GM10266 (cell line): Measurements from ENCODE around the gene CERT1.

ENCODE experiments used
- DNase-seq: peaks from one replicate; pipeline ENCODE4 v3.0.0; 2012; ENCODE audit errors: extremely low spot score
- TF ChIP-seq, protein P1 (sequence below): IDR thresholded peaks from 2 replicates; pipeline ENCODE4 v1.5.1; 2012; ENCODE audit warnings: mild to moderate bottlenecking, low read depth; ENCODE audit not compliant: control insufficient read depth, insufficient read depth; ENCODE audit errors: missing control alignments

The CERT1 gene

DNA sequence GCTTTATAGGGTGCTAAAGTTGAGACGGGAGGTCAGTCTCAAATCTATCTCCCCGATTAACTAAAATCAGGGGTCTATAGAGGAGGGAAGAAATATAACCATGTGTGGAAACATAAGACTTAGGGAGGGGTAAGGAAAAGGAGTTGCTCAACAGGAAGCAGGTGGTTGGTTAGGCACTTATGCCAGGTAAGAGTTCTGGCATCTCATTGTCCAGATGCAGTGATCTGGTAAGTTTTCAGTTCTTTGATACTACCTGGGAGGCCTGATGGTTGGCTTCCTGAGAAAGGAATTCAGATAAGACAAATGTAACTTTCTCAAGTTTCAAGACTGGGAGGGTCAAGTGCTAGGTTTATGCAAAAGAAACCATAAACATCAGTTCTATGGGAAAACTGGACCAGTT, 47.7 kb downstream of the CERT1 start:
- DNase-seq, result no peak
- TF ChIP-seq, protein P1, sequence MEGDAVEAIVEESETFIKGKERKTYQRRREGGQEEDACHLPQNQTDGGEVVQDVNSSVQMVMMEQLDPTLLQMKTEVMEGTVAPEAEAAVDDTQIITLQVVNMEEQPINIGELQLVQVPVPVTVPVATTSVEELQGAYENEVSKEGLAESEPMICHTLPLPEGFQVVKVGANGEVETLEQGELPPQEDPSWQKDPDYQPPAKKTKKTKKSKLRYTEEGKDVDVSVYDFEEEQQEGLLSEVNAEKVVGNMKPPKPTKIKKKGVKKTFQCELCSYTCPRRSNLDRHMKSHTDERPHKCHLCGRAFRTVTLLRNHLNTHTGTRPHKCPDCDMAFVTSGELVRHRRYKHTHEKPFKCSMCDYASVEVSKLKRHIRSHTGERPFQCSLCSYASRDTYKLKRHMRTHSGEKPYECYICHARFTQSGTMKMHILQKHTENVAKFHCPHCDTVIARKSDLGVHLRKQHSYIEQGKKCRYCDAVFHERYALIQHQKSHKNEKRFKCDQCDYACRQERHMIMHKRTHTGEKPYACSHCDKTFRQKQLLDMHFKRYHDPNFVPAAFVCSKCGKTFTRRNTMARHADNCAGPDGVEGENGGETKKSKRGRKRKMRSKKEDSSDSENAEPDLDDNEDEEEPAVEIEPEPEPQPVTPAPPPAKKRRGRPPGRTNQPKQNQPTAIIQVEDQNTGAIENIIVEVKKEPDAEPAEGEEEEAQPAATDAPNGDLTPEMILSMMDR, result no peak

DNA sequence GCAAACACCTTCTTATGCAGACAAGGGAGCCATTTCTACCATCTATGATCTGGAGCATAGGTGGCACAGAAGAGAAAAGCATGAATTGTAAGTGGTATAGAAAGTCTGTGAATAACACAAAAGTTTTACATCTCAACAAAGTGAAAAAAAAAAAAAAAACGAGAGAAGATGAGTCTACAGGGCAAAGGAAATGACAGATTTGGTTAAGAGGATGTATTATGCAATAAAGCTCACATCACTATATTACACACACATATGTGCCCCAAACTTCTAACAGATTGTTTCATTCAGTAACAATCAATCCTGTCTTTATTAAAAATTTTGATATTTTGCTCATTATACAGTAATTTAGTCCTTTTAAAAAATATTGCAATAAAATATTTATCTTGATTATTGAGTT, 49.8 kb downstream of the CERT1 start:
- no peak for DNase-seq
- TF ChIP-seq, protein P1, result no peak

DNA sequence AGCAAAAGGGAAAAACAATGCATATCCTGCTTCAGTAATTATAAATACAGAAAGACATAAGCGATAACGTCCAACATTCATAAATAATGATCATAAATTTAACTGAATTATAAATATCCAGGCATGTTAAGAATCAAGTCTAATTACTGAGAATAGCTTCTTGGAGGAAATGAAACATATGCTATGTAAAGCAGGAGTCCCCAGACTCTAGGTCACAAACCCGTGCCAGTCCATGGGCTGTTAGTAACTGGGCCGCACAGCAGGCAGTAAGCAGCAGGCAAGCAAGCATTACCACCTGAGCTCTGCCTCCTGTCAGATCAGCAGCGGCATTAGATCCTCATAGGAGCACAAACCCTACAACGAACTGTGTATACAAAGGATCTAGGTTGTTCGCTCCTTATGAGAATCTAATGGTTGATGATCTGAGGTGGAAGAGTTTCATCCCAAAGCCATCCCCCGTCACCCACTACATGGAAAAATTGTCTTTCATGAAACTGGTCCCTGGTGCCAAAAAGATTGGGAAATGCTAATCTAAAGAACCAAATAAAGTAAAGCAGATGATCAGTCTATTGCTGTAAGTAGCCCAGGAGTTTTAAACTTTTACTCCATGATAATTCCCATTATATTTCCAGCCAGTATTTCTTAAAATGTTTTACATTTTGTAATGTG, 50.4 kb downstream of the CERT1 start:
- no peak for DNase-seq
- TF ChIP-seq, protein P1, result no peak

DNA sequence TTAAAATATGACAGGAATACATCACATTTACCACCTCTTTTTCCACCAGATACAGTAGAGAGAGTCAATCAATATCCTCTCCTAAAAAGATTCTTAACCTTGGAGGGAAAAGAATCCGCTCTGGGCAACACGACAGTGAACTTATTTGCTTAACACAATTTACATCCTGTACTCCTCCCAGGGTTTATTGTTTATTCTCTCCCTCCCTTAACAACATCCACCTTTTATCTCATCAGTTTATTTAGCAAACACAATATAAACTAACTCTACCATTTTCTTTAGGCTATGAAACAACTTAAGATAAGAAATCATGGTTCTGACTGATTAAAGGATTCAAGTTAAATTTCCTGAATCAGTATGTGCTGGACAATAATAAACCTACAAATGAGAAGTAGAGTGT, 50.9 kb downstream of the CERT1 start:
- TF ChIP-seq, protein P1, result no peak
- no peak for DNase-seq

DNA sequence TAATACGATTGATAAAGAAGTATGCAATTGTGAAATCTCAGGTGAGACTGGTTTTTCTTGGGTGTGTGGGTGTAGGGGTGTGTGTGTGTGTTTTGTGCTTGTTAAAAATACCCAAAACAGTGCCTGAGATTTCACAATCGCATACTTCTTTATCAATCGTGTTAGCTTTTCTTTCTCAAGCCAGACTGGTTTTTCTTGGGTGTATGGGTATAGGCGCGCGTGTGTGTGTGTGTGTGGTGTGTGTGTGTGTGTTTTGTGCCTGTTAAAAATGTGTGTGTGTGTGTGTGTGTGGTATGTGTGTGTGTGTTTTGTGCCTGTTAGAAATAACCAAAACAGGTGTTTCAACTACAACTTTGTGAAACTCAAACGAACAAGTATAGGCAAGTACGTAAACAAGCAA, 53.7 kb downstream of the CERT1 start:
- TF ChIP-seq, protein P1, result no peak

DNA sequence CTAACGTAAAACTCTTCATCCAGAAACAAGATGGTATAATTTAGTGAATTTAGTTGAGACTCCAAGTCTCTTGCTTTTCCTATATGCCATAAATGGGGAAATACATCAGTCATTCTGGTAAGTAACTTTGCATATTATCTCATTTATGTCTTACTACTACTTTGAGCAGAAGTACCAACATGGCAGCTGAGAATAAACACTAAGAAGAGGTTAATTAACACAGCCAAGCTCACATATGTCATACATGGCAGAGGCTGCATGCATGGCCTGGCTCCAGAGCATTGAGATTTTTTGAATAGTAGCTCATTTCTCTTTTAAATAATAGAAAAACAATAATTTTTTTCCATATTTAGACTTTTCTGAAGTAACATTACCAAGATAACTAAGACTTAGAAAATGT, 54.3 kb downstream of the CERT1 start:
- no peak for DNase-seq
- TF ChIP-seq, protein P1, result no peak

More for the DNA sequence above, 53.7 kb downstream of the CERT1 start:
- DNase-seq, result no peak

DNA sequence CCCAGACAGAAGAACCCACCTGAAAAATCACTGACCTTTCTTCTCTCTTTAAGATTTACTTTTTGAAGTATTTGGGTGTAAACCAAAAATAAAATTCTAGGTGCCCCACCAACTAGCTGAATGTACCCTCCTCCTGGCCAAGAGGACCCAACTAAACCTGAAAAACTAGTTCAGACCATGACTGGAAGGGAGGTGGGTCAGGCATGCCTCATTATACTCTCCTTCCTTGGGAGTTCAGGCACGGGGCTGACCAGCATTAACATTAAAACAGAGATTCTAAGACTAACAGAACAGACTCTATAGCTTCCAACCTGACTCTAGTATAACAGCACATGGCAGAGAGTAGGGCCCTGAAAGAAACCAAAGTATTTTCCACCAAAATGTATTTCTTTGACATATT, 61.4 kb downstream of the CERT1 start:
- no peak for DNase-seq
- TF ChIP-seq, protein P1, result no peak
